GM10847 (cell line): ENCODE measurements around the gene CPNE4.

ENCODE experiments used
- POLR2A ChIP-seq: IDR thresholded peaks from 2 replicates; pipeline ENCODE4 v1.6.1; 2011; ENCODE audit not compliant: insufficient read length; ENCODE audit errors: extremely low read depth

CPNE4 gene

GRCh38 chr3:132029182-132029902 lies 5.5 kb downstream of the CPNE4 start:
- TF ChIP-seq POLR2A = no peak

GRCh38 chr3:132022914-132023313 lies 11.9 kb downstream of the CPNE4 start:
- TF ChIP-seq POLR2A = no peak

GRCh38 chr3:132020058-132020457 lies 14.8 kb downstream of the CPNE4 start:
- TF ChIP-seq POLR2A = no peak

GRCh38 chr3:132017137-132017536 lies 17.7 kb downstream of the CPNE4 start:
- no peak for TF ChIP-seq POLR2A

GRCh38 chr3:132016061-132017041 lies 18.5 kb downstream of the CPNE4 start:
- no peak for TF ChIP-seq POLR2A

- TF ChIP-seq POLR2A = no peak
Measured at GRCh38 chr3:132014105-132014504, 20.7 kb downstream of the CPNE4 start.

GRCh38 chr3:132009241-132009640 lies 25.6 kb downstream of the CPNE4 start:
- TF ChIP-seq POLR2A = no peak

- TF ChIP-seq POLR2A = no peak
Measured at GRCh38 chr3:132008837-132009236, 26.0 kb downstream of the CPNE4 start.

GRCh38 chr3:132007617-132008016 lies 27.2 kb downstream of the CPNE4 start:
- no peak for TF ChIP-seq POLR2A

GRCh38 chr3:132006605-132007204 lies 28.1 kb downstream of the CPNE4 start:
- no peak for TF ChIP-seq POLR2A

GRCh38 chr3:132004571-132004970 lies 30.2 kb downstream of the CPNE4 start:
- no peak for TF ChIP-seq POLR2A

GRCh38 chr3:132003685-132004084 lies 31.1 kb downstream of the CPNE4 start:
- no peak for TF ChIP-seq POLR2A

GRCh38 chr3:132001999-132002398 lies 32.8 kb downstream of the CPNE4 start:
- TF ChIP-seq POLR2A = no peak

GRCh38 chr3:132001036-132001435 lies 33.8 kb downstream of the CPNE4 start:
- TF ChIP-seq POLR2A = no peak

- no peak for TF ChIP-seq POLR2A
Measured at GRCh38 chr3:131998027-131998426, 36.8 kb downstream of the CPNE4 start.

GRCh38 chr3:131995891-131996290 lies 38.9 kb downstream of the CPNE4 start:
- TF ChIP-seq POLR2A = no peak
